Umbilical cord (tissue), 2 donors: ENCODE data around the gene C16orf86. TPM values are rescaled to one million over a fixed set of nuclear protein-coding genes. Genes with fewer than 3 reads are reported as not detected.
"Not testable (repeated sequence)": the region's sequence is repeated elsewhere in the genome, so short reads cannot be mapped to it uniquely, and the experiment has no call there.

Experiments
- DNase-seq: peaks from one replicate; pipeline ENCODE4 v3.0.0-alpha.2; 2015; ENCODE audit warnings: low spot score
- total RNA-seq: library from RNA; depleted of rRNA; stranded (reverse); fragments of >200 nt; gene quantifications from one replicate; pipeline ENCODE4 v1.2.3, GENCODE V29; 2014; ENCODE audit warnings: low replicate concordance; ENCODE audit not compliant: insufficient read depth

The C16orf86 gene
- total RNA-seq, 1 donor from 2014 or later, result 1.7 TPM

GRCh38 chr16:67693517-67694285 is 27.1 kb downstream of the C16orf86 start:
- not testable (repeated sequence) for DNase-seq

GRCh38 chr16:67694611-67695010 is 28.0 kb downstream of the C16orf86 start:
- no peak for DNase-seq

- DNase-seq, result no peak
Observed at GRCh38 chr16:67697422-67698185, 31.0 kb downstream of the C16orf86 start.

GRCh38 chr16:67699265-67699664 is 32.7 kb downstream of the C16orf86 start:
- DNase-seq, result no peak

- DNase-seq, result no peak
Observed at GRCh38 chr16:67701420-67701819, 34.8 kb downstream of the C16orf86 start.

- DNase-seq, result no peak
Observed at GRCh38 chr16:67702130-67702529, 35.5 kb downstream of the C16orf86 start.

- DNase-seq, result no peak
Observed at GRCh38 chr16:67703626-67704025, 37.0 kb downstream of the C16orf86 start.

GRCh38 chr16:67704110-67704509 is 37.5 kb downstream of the C16orf86 start:
- no peak for DNase-seq

GRCh38 chr16:67707210-67707609 is 40.6 kb downstream of the C16orf86 start:
- no peak for DNase-seq

- no peak for DNase-seq
Observed at GRCh38 chr16:67707790-67708189, 41.2 kb downstream of the C16orf86 start.

GRCh38 chr16:67708368-67708771 is 41.8 kb downstream of the C16orf86 start:
- DNase-seq, result no peak

- DNase-seq, result no peak
Observed at GRCh38 chr16:67709050-67709449, 42.4 kb downstream of the C16orf86 start.

GRCh38 chr16:67710607-67711006 is 44.0 kb downstream of the C16orf86 start:
- no peak for DNase-seq

GRCh38 chr16:67713647-67714273 is 47.1 kb downstream of the C16orf86 start:
- DNase-seq, result no peak

GRCh38 chr16:67714522-67714921 is 47.9 kb downstream of the C16orf86 start:
- no peak for DNase-seq

GRCh38 chr16:67716097-67716496 is 49.5 kb downstream of the C16orf86 start:
- no peak for DNase-seq

Other genes with a start within 250 kb of the C16orf86 start
- gene HSD11B2, start 235.7 kb upstream of the C16orf86 start, total RNA-seq, result 1.4 TPM
- gene ATP6V0D1, start 185.7 kb upstream of the C16orf86 start, total RNA-seq, result 52.7 TPM
- not detected for gene AGRP, start 183.3 kb upstream of the C16orf86 start, total RNA-seq
- 17.3 TPM for gene RIPOR1, start 138.0 kb upstream of the C16orf86 start, total RNA-seq
- gene CTCF, start 104.3 kb upstream of the C16orf86 start, total RNA-seq, result 31.1 TPM
- 0.48 TPM for gene CARMIL2, start 21.7 kb upstream of the C16orf86 start, total RNA-seq
- gene ACD, start 6.6 kb upstream of the C16orf86 start, total RNA-seq, result 11.3 TPM
- 1.9 TPM for gene PARD6A, start 5.9 kb upstream of the C16orf86 start, total RNA-seq
- gene ENKD1, start 64 bp upstream of the C16orf86 start, total RNA-seq, result 5.1 TPM
- 14.0 TPM for gene GFOD2, start 52.5 kb downstream of the C16orf86 start, total RNA-seq
- gene RANBP10, start 139.7 kb downstream of the C16orf86 start, total RNA-seq, result 2.4 TPM
- gene TSNAXIP1, start 140.1 kb downstream of the C16orf86 start, total RNA-seq, result 0.24 TPM
- 32.3 TPM for gene THAP11, start 175.5 kb downstream of the C16orf86 start, total RNA-seq
- gene NUTF2, start 180.1 kb downstream of the C16orf86 start, total RNA-seq, result 112 TPM
- gene CENPT, start 180.9 kb downstream of the C16orf86 start, total RNA-seq, result 70.1 TPM
- gene EDC4, start 206.2 kb downstream of the C16orf86 start, total RNA-seq, result 79.0 TPM
- not detected for gene NRN1L, start 218.1 kb downstream of the C16orf86 start, total RNA-seq
- gene PSKH1, start 226.4 kb downstream of the C16orf86 start, total RNA-seq, result 11.3 TPM